VCaP (cell line): Measurements from ENCODE around the gene ARL4D.
"Not testable (repeated sequence)": the region's sequence is repeated elsewhere in the genome, so short reads cannot be mapped to it uniquely, and the experiment has no call there.

Experiments
- H3K27ac ChIP-seq: fragments of 450-650 bp; 2 replicates; pipeline ENCODE4 v1.5.1; 2017
- CTCF ChIP-seq: fragments of 450-650 bp; conservative IDR thresholded peaks from 2 replicates; pipeline ENCODE4 v1.5.1; 2017; ENCODE audit warnings: mild to moderate bottlenecking, moderate library complexity

Gene ARL4D

DNA sequence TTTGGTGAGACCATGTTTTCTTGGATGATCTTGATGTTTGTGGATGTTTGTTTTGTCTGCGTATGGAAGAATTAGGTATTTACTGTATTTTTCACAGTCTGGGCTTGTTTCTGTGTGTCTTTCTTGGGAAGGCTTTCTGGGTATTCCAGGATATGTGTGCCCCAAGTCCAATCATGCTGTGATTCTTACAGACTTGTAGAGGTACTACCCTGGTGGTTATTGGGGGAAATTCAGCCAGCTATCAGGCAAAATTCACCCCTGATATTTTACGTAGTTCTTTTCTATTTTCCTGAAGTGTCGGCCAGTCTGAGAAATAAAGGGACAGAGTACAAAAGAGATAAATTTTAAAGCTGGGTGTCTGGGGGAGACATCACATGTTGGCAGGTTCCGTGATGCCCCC, 33.4 kb upstream of the ARL4D start:
- H3K27ac ChIP-seq = no peak overlapping the region
- TF ChIP-seq CTCF = no peak

DNA sequence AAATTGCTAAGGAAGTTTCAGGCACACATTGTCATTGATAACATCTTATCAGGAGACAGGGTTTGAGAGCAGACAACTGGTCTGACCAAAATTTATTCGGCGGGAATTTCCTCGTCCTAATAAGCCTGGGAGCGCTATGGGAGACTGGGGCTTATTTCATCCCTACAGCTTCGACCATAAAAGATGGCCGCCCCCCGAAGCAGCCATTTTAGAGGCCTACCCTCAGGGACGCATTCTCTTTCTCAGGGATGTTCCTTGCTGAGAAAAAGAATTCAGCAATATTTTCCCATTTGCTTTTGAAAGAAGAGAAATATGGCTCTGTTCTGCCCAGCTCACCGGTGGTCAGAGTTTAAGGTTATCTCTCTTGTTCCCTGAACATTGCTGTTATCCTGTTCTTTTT, 32.9 kb upstream of the ARL4D start:
- H3K27ac ChIP-seq = not testable (repeated sequence)

DNA sequence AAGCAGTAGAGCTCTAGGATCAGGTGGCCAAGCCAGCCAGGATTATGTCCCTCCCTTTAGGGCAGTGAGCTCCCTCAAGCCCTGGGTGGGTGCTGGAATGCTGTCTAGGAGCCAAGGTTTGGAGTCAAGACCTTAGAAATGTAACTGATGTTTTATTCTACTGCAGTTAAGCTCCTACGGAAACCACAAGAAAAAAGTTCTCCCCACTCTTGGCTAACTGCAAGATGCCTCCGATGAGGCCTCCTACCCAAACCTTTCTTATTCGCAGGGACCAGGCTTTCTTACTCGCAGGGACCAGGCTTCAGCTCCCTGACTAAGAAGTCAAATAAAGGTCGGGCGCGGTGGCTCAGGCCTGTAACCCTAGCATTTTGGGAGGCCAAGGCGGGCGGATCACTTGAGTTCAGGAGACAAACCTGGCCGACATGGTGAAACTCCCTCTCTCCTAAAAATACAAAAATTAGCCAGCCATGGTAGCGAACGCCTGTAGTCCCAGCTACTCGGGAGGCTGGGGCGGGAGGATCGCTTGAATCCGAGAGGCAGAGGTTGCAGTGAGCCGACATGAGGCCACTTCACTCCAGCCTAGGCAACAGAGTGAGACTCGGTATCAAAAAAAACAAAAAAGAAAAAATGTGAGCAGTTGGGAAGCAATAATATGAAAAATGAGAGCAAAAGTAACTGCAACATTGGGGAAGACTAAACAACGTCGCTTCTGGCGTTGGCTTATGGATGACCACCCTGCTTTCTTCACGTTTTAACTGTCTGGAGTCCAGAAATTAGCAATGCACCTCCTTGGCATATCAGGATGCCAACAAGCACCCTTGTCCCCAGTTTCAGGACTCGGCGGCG, 31.7 kb upstream of the ARL4D start:
- H3K27ac ChIP-seq = peak overlapping the region; percentile 80
- no peak for TF ChIP-seq CTCF

DNA sequence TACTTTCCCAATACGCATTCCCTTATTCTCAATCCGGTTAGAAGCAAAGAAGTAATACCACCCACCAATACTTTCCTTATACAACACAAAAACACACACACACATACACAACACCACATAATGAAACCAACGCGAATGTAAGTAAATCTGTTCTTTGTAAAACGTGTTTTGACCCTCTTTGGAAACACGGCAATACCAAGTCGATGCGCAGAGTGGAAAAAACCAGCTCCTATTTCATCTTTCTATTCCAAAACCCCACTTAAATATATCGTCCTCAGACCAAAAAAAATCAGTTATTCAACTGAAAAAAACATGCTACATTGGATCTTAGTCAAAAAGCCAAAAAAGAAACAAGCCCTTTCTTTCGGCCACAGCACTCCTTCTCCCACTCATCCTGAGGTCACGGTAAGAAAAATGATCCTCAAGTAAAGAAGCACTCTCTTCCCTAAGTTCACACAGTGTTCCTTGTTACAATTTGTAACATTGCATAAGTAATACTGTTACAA, 31.0 kb upstream of the ARL4D start:
- peak overlapping the region; percentile 80 for H3K27ac ChIP-seq
- TF ChIP-seq CTCF = no peak

DNA sequence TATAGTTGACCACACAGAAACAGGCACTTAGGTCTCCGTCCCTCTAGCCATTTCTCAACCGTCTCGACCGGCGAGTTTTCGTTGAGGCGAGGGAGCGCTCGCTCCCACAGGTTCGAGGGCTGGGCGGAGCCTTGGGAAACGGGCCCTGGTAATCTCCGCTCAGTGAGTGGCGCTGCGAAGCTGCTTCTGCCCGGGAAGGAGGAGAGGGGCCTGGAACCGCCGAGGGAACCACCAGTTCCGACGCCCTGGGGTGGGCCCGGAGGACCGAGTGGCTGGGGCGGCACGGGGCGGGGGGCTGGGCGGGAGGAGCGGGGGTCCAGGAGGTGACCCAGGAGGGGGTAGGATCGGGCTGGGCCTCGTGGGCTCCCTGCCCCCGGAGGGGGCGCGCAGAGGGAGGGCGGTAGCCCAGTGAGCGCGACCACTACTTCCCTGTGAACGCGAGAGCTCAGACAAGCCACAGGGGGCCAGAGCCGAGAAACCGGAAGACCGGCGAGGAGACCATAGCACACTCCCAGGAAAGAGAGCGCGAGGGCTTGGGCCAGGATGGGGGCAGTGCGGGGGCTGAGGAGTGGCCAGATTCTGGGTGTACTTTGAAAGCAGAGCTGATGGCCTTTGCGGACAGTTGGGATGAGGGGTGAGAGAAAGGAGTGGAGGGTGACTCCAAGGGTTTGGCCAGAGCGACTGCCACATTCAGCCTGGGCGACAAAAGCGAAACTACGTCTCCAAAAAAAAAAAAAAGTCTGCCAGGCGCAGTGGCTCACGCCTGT, 29.9 kb upstream of the ARL4D start:
- TF ChIP-seq CTCF = no peak
- H3K27ac ChIP-seq = peak overlapping the region; percentile 80

DNA sequence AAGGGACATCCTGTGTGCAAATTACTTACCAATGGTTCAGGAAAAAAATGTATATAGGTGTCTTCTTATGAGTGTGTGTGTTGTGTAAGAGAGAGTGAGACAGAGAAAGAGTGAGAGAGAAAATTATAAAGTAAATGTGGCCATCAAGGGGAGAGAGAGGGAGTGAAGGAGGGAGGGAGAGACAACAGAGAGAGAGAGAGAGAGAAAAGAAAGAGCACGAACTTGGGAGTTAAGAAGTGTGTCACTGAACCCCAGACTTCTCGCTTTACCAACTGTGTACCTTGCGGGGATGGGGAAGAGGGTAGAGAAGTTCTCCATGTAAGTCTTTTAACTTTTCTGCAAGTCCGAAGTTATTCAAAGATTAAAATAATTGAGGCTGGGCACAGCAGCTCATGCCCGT, 28.8 kb upstream of the ARL4D start:
- H3K27ac ChIP-seq = no peak overlapping the region

GRCh38 chr17:43371227-43371821, 27.5 kb upstream of the ARL4D start:
- H3K27ac ChIP-seq = no peak overlapping the region
- TF ChIP-seq CTCF = no peak

More for the DNA sequence above, 28.8 kb upstream of the ARL4D start:
- no peak for TF ChIP-seq CTCF
